Mucosa of descending colon (tissue), 3 donors: Measurements from ENCODE around the gene AZIN2. TPM values are rescaled to one million over a fixed set of nuclear protein-coding genes. Genes with fewer than 3 reads are reported as not detected.

Experiments used
- ATAC-seq: fragments of 200-7000 bp; cut with Tn5 transposase; one replicate; pipeline ENCODE4 v1.9.1; 2020; ENCODE audit warnings: mild to moderate bottlenecking, moderate library complexity
- DNase-seq, 3 donors: peaks; one replicate each; pipeline ENCODE4 v3.0.0-alpha.2; 2020
- H3K36me3 ChIP-seq: fragments of 200-600 bp; one replicate; pipeline ENCODE4 v1.8.0; 2021; ENCODE audit warnings: low read depth, mild to moderate bottlenecking
- H3K4me1 ChIP-seq: fragments of 200-600 bp; one replicate; pipeline ENCODE4 v1.8.0; 2021; ENCODE audit warnings: low read depth, mild to moderate bottlenecking
- H3K4me3 ChIP-seq: fragments of 200-600 bp; one replicate; pipeline ENCODE4 v1.8.0; 2021; ENCODE audit warnings: mild to moderate bottlenecking
- H3K9me3 ChIP-seq: fragments of 200-600 bp; one replicate; pipeline ENCODE4 v1.8.0; 2021; ENCODE audit warnings: mild to moderate bottlenecking
- CTCF ChIP-seq: fragments of 200-600 bp; IDR thresholded peaks from one replicate; pipeline ENCODE4 v1.8.0; 2022; ENCODE audit warnings: antibody characterized with exemption, mild to moderate bottlenecking
- intact Hi-C, 2 donors: fragments of 100-400 bp; cut with DNase I in 1 of 2; cut with micrococcal nuclease in 1 of 2; formaldehyde crosslinking; loops; one replicate each; pipeline versions ENCODE4 v1.11.0 to v1.11.1; 2022; cut with DNase I, micrococcal nuclease
- long read RNA-seq, 2 donors: library from polyadenylated mRNA; unstranded; transcript quantifications; one replicate each; pipeline ENCODE4 v2.0.0, GENCODE V29; 2019 to 2021
- total RNA-seq, 3 donors: library from RNA; stranded (reverse); fragmentation: NEBNext Ultra II Directional in 2 of 3; extraction: Animal tissue kit (Norgen Biotek cat#: 25700) in 2 of 3; gene quantifications; one replicate each; pipeline versions ENCODE4 v1.2.1 to v1.2.4, GENCODE V29; 2021 to 2023
- donor health status: DM: no; HTN: no; CAD: no; lungs with moderate emphysema.
- donor health status: DM: no; HTN: no; CAD: no.
- donor health status: DM: no; HTN: yes; CAD: no.

The AZIN2 gene
- total RNA-seq = 10 to 100 TPM; 13.8 to 36.5 (median 19.0) TPM
- long read RNA-seq, donor 1, partial matches to known transcripts = 4 of 13 reads
- long read RNA-seq, donor 1, other reads (novel, unspliced or antisense) = 7 of 13 reads
- long read RNA-seq, donor 2, partial matches to known transcripts = 0 of 12 reads
- long read RNA-seq, donor 2, other reads (novel, unspliced or antisense) = 12 of 12 reads

- ATAC-seq (peak; percentile 99), DNase-seq (peak; percentile 98 to 99 (median 99))
- Histone ChIP-seq H3K9me3 (no peaks in the 10 kb centered on the region), H3K4me1 (no peaks in the 10 kb centered on the region), H3K36me3 (no peaks in the 10 kb centered on the region), H3K4me3 (peak within 1 kb of the TSS; percentile 29)
- intact Hi-C loops = loop anchor here in 1 of 2 donors (10.0 kb wide), 1 partner anchor 146 kb away; no protein-coding TSS in a partner anchor
- TF ChIP-seq CTCF = no peak
Measured at GRCh38 chr1:33080885-33081553, at the start of gene AZIN2. Gene AZIN2 (plus strand): TSS chr1:33081153. CDS start chr1:33082250, 1,097 bp downstream.

GRCh38 chr1:33031506-33031905 is 49.4 kb upstream of the AZIN2 start:
- peaks cover 37% of the 10 kb centered on the region for H3K4me1 ChIP-seq
- H3K9me3 ChIP-seq = no peaks in the 10 kb centered on the region
- no peak for ATAC-seq
- no peaks in the 10 kb centered on the region for H3K36me3 ChIP-seq
- TF ChIP-seq CTCF = no peak
- H3K4me3 ChIP-seq = no peak overlapping the region
- intact Hi-C loops = no loop called here
- DNase-seq = no peak

- Histone ChIP-seq H3K4me1 (peaks cover 36% of the 10 kb centered on the region), H3K36me3 (no peaks in the 10 kb centered on the region), H3K9me3 (no peaks in the 10 kb centered on the region), H3K4me3 (no peak overlapping the region)
- DNase-seq (no peak), ATAC-seq (no peak)
- TF ChIP-seq CTCF = no peak
- intact Hi-C loops = no loop called here
Measured at GRCh38 chr1:33032126-33032869, 48.7 kb upstream of the AZIN2 start.

GRCh38 chr1:33036051-33036525 is 44.9 kb upstream of the AZIN2 start:
- Histone ChIP-seq H3K36me3 (no peaks in the 10 kb centered on the region), H3K4me3 (peak overlapping the region; percentile 65), H3K9me3 (no peaks in the 10 kb centered on the region), H3K4me1 (peaks cover 34% of the 10 kb centered on the region)
- peak; percentile 25 for ATAC-seq
- intact Hi-C loops = no loop called here
- TF ChIP-seq CTCF = no peak
- no peak for DNase-seq

GRCh38 chr1:33036526-33037503 is 44.1 kb upstream of the AZIN2 start, which contains the start of gene AK2:
Gene AK2 (minus strand): TSS chr1:33036883. CDS start chr1:33036828, 55 bp downstream.
- DNase-seq (peak; percentile 96 to 98 (median 97)), ATAC-seq (peak; percentile 100)
- intact Hi-C loops = no loop called here
- TF ChIP-seq CTCF = no peak
- Histone ChIP-seq H3K4me3 (peak within 1 kb of the TSS; percentile 65), H3K4me1 (peaks cover 27% of the 10 kb centered on the region), H3K9me3 (no peaks in the 10 kb centered on the region), H3K36me3 (no peaks in the 10 kb centered on the region)
